Measurements from ENCODE around the gene TAF1D.
"Not testable (repeated sequence)": the region's sequence is repeated elsewhere in the genome, so short reads cannot be mapped to it uniquely, and the experiment has no call there.

Gene TAF1D

GRCh38 chr11:93774560-93774959 lies 33.3 kb upstream of the TAF1D start:
- H3K27me3 ChIP-seq (replicated peaks in 2 of 5; ENCODE audit: control insufficient read depth in 4 of 5, insufficient read depth in 5 of 5, low read length in 4 of 5); H3K4me1 ChIP-seq (ENCODE audit: control extremely low read depth in 1 of 4, control insufficient read depth in 4 of 4, insufficient read depth in 4 of 4, low read length in 3 of 4); POLR2A ChIA-PET; H3K4me3 ChIP-seq (ENCODE audit: control insufficient read depth in 1 of 7, extremely low read depth in 1 of 7, insufficient read depth in 4 of 7, low read depth in 2 of 7, low read length in 6 of 7); H3K27ac ChIP-seq (ENCODE audit: insufficient read depth in 1 of 2, low read depth in 1 of 2, low read length in 2 of 2, poor library complexity in 1 of 2, severe bottlenecking in 2 of 2); H3K36me3 ChIP-seq (ENCODE audit: control insufficient read depth in 4 of 4, insufficient read depth in 4 of 4, low read length in 3 of 4); DNase-seq: not testable (repeated sequence)
- no CpG with 5 or more reads among the region's 3 CpGs for WGBS (ENCODE audit: insufficient coverage)
- H3K9me3 ChIP-seq (ENCODE audit: control extremely low read depth in 1 of 5, control insufficient read depth in 4 of 5, insufficient read depth in 2 of 5, low read depth in 1 of 5, low read length in 4 of 5), result peaks cover 0 to 11% (median 8%) of the 10 kb centered on the region in 5 experiments
- CTCF ChIA-PET, result interaction anchor here (1.3 kb wide), 1 partner anchor 56 kb away, joined by 3 read pairs; no protein-coding TSS in a partner anchor

GRCh38 chr11:93773601-93774200 lies 32.4 kb upstream of the TAF1D start:
- peaks cover 0 to 11% (median 8%) of the 10 kb centered on the region in 5 experiments for H3K9me3 ChIP-seq (ENCODE audit: control extremely low read depth in 1 of 5, control insufficient read depth in 4 of 5, insufficient read depth in 2 of 5, low read depth in 1 of 5, low read length in 4 of 5)
- no peak for DNase-seq
- H3K27me3 ChIP-seq (replicated peaks in 2 of 5; ENCODE audit: control insufficient read depth in 4 of 5, insufficient read depth in 5 of 5, low read length in 4 of 5), result no peaks in the 10 kb centered on the region
- H3K27ac ChIP-seq (ENCODE audit: insufficient read depth in 1 of 2, low read depth in 1 of 2, low read length in 2 of 2, poor library complexity in 1 of 2, severe bottlenecking in 2 of 2), result no peak overlapping the region
- 100% methylated on average over 8 of the region's 10 CpGs for WGBS (ENCODE audit: insufficient coverage)
- no peaks in the 10 kb centered on the region for H3K36me3 ChIP-seq (ENCODE audit: control insufficient read depth in 4 of 4, insufficient read depth in 4 of 4, low read length in 3 of 4)
- H3K4me1 ChIP-seq (ENCODE audit: control extremely low read depth in 1 of 4, control insufficient read depth in 4 of 4, insufficient read depth in 4 of 4, low read length in 3 of 4), result no peaks in the 10 kb centered on the region
- POLR2A ChIA-PET, result no interaction called here
- CTCF ChIA-PET, result interaction anchor here (1.3 kb wide), 1 partner anchor 55 kb away, joined by 3 read pairs; no protein-coding TSS in a partner anchor
- no peak overlapping the region for H3K4me3 ChIP-seq (ENCODE audit: control insufficient read depth in 1 of 7, extremely low read depth in 1 of 7, insufficient read depth in 4 of 7, low read depth in 2 of 7, low read length in 6 of 7)

- Histone ChIP-seq H3K9me3 (ENCODE audit: control extremely low read depth in 1 of 5, control insufficient read depth in 4 of 5, insufficient read depth in 2 of 5, low read depth in 1 of 5, low read length in 4 of 5) (peaks cover 0 to 11% (median 8%) of the 10 kb centered on the region in 5 experiments), H3K4me3 (ENCODE audit: control insufficient read depth in 1 of 7, extremely low read depth in 1 of 7, insufficient read depth in 4 of 7, low read depth in 2 of 7, low read length in 6 of 7) (no peak overlapping the region), H3K27me3 (replicated peaks in 2 of 5; ENCODE audit: control insufficient read depth in 4 of 5, insufficient read depth in 5 of 5, low read length in 4 of 5) (no peaks in the 10 kb centered on the region), H3K4me1 (ENCODE audit: control extremely low read depth in 1 of 4, control insufficient read depth in 4 of 4, insufficient read depth in 4 of 4, low read length in 3 of 4) (no peaks in the 10 kb centered on the region), H3K27ac (ENCODE audit: insufficient read depth in 1 of 2, low read depth in 1 of 2, low read length in 2 of 2, poor library complexity in 1 of 2, severe bottlenecking in 2 of 2) (no peak overlapping the region), H3K36me3 (ENCODE audit: control insufficient read depth in 4 of 4, insufficient read depth in 4 of 4, low read length in 3 of 4) (no peaks in the 10 kb centered on the region)
- ChIA-PET POLR2A (no interaction called here), CTCF (interaction anchor here (0.9 to 1.4 kb wide), 3 partner anchors 11 to 54 kb away, joined by 3 read pairs; partner anchors contain the start of gene MED17)
- WGBS (ENCODE audit: insufficient coverage), result 100% methylated on average over 2 of the region's 3 CpGs
- DNase-seq, result no peak
Measured at GRCh38 chr11:93773045-93773477, 31.8 kb upstream of the TAF1D start.

GRCh38 chr11:93772123-93772522 lies 30.8 kb upstream of the TAF1D start:
- no peak for DNase-seq
- WGBS (ENCODE audit: insufficient coverage), result 100% methylated on average over 2 of the region's 4 CpGs
- H3K27me3 ChIP-seq (replicated peaks in 2 of 5; ENCODE audit: control insufficient read depth in 4 of 5, insufficient read depth in 5 of 5, low read length in 4 of 5), result no peaks in the 10 kb centered on the region
- ChIA-PET POLR2A (no interaction called here), CTCF (interaction anchor here (0.9 to 1.4 kb wide), 2 partner anchors 11 to 23 kb away, joined by 3 read pairs; partner anchors contain the start of gene MED17)
- H3K4me3 ChIP-seq (ENCODE audit: control insufficient read depth in 1 of 7, extremely low read depth in 1 of 7, insufficient read depth in 4 of 7, low read depth in 2 of 7, low read length in 6 of 7), result no peak overlapping the region
- H3K4me1 ChIP-seq (ENCODE audit: control extremely low read depth in 1 of 4, control insufficient read depth in 4 of 4, insufficient read depth in 4 of 4, low read length in 3 of 4), result no peaks in the 10 kb centered on the region
- no peaks in the 10 kb centered on the region for H3K36me3 ChIP-seq (ENCODE audit: control insufficient read depth in 4 of 4, insufficient read depth in 4 of 4, low read length in 3 of 4)
- no peak overlapping the region for H3K27ac ChIP-seq (ENCODE audit: insufficient read depth in 1 of 2, low read depth in 1 of 2, low read length in 2 of 2, poor library complexity in 1 of 2, severe bottlenecking in 2 of 2)
- peaks cover 0 to 11% (median 9%) of the 10 kb centered on the region in 5 experiments for H3K9me3 ChIP-seq (ENCODE audit: control extremely low read depth in 1 of 5, control insufficient read depth in 4 of 5, insufficient read depth in 2 of 5, low read depth in 1 of 5, low read length in 4 of 5)

DNA sequence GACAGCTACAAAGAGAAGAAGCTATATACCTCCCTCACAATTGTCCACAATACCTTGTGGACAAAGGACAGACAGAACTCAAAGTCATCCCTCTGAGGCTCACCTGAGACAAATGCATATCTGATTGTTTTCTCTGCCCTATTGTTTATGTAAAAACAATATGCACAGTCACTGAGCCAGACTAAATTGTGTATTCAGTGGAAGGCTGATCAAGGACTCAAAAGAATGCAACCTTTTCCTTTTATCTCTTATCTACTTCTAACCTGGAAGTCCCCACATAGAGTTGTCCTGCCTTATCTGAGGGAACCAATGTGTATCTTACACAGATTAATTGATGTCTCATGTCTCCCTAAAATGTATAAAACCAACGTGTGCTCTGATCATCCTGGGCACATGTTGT lies 28.9 kb upstream of the TAF1D start:
- peaks cover 0 to 3% (median 1%) of the 10 kb centered on the region in 4 experiments for H3K36me3 ChIP-seq (ENCODE audit: control insufficient read depth in 4 of 4, insufficient read depth in 4 of 4, low read length in 3 of 4)
- CTCF ChIA-PET, result interaction anchor here (0.6 to 0.8 kb wide), 2 partner anchors 12 to 28 kb away, joined by 3 to 5 read pairs; no protein-coding TSS in a partner anchor
- no peak overlapping the region for H3K4me3 ChIP-seq (ENCODE audit: control insufficient read depth in 1 of 7, extremely low read depth in 1 of 7, insufficient read depth in 4 of 7, low read depth in 2 of 7, low read length in 6 of 7)
- POLR2A ChIA-PET, result no interaction called here
- H3K4me1 ChIP-seq (ENCODE audit: control extremely low read depth in 1 of 4, control insufficient read depth in 4 of 4, insufficient read depth in 4 of 4, low read length in 3 of 4), result no peaks in the 10 kb centered on the region
- H3K27ac ChIP-seq (ENCODE audit: insufficient read depth in 1 of 2, low read depth in 1 of 2, low read length in 2 of 2, poor library complexity in 1 of 2, severe bottlenecking in 2 of 2), result no peak overlapping the region
- peaks cover 0 to 12% (median 11%) of the 10 kb centered on the region in 5 experiments for H3K9me3 ChIP-seq (ENCODE audit: control extremely low read depth in 1 of 5, control insufficient read depth in 4 of 5, insufficient read depth in 2 of 5, low read depth in 1 of 5, low read length in 4 of 5)
- no peak for DNase-seq
- H3K27me3 ChIP-seq (replicated peaks in 2 of 5; ENCODE audit: control insufficient read depth in 4 of 5, insufficient read depth in 5 of 5, low read length in 4 of 5), result no peaks in the 10 kb centered on the region
- 78% methylated on average over 1 of the region's 1 CpG for WGBS (ENCODE audit: insufficient coverage)

DNA sequence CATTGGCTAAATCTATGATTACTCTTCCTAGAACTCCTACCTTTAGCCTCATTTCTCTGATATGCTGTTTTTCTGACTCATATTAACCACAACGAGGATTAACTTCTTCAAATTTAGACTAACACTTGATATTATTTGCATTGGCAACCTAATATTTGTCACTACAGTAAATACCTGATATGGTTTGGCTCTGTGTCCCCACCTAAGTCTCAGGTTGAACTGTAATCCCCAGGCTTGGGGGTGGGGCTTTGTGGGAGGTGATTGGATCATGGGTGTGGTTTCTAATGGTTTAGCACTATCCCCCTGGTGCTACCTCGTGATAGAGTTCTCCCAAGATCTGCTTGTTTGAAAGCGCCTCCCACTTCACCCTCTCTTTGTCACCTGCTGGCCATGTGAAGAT lies 25.7 kb upstream of the TAF1D start:
- 93% methylated on average over 2 of the region's 3 CpGs for WGBS (ENCODE audit: insufficient coverage)
- Histone ChIP-seq H3K36me3 (ENCODE audit: control insufficient read depth in 4 of 4, insufficient read depth in 4 of 4, low read length in 3 of 4) (peaks cover 4 to 21% (median 14%) of the 10 kb centered on the region in 4 experiments), H3K4me3 (ENCODE audit: control insufficient read depth in 1 of 7, extremely low read depth in 1 of 7, insufficient read depth in 4 of 7, low read depth in 2 of 7, low read length in 6 of 7) (no peak overlapping the region), H3K27ac (ENCODE audit: insufficient read depth in 1 of 2, low read depth in 1 of 2, low read length in 2 of 2, poor library complexity in 1 of 2, severe bottlenecking in 2 of 2) (no peak overlapping the region), H3K27me3 (replicated peaks in 2 of 5; ENCODE audit: control insufficient read depth in 4 of 5, insufficient read depth in 5 of 5, low read length in 4 of 5) (no peaks in the 10 kb centered on the region), H3K4me1 (ENCODE audit: control extremely low read depth in 1 of 4, control insufficient read depth in 4 of 4, insufficient read depth in 4 of 4, low read length in 3 of 4) (no peaks in the 10 kb centered on the region), H3K9me3 (ENCODE audit: control extremely low read depth in 1 of 5, control insufficient read depth in 4 of 5, insufficient read depth in 2 of 5, low read depth in 1 of 5, low read length in 4 of 5) (peaks cover 0 to 4% (median 2%) of the 10 kb centered on the region in 5 experiments)
- ChIA-PET CTCF (no interaction called here), POLR2A (no interaction called here)
- no peak for DNase-seq

- Histone ChIP-seq H3K36me3 (ENCODE audit: control insufficient read depth in 4 of 4, insufficient read depth in 4 of 4, low read length in 3 of 4) (peaks cover 4 to 22% (median 16%) of the 10 kb centered on the region in 4 experiments), H3K27me3 (replicated peaks in 2 of 5; ENCODE audit: control insufficient read depth in 4 of 5, insufficient read depth in 5 of 5, low read length in 4 of 5) (no peaks in the 10 kb centered on the region), H3K9me3 (ENCODE audit: control extremely low read depth in 1 of 5, control insufficient read depth in 4 of 5, insufficient read depth in 2 of 5, low read depth in 1 of 5, low read length in 4 of 5) (peaks cover 0 to 4% (median 2%) of the 10 kb centered on the region in 5 experiments), H3K27ac (ENCODE audit: insufficient read depth in 1 of 2, low read depth in 1 of 2, low read length in 2 of 2, poor library complexity in 1 of 2, severe bottlenecking in 2 of 2) (no peak overlapping the region), H3K4me1 (ENCODE audit: control extremely low read depth in 1 of 4, control insufficient read depth in 4 of 4, insufficient read depth in 4 of 4, low read length in 3 of 4) (no peaks in the 10 kb centered on the region), H3K4me3 (ENCODE audit: control insufficient read depth in 1 of 7, extremely low read depth in 1 of 7, insufficient read depth in 4 of 7, low read depth in 2 of 7, low read length in 6 of 7) (no peak overlapping the region)
- ChIA-PET CTCF (no interaction called here), POLR2A (no interaction called here)
- DNase-seq, result no peak
- 100% methylated on average over 1 of the region's 5 CpGs for WGBS (ENCODE audit: insufficient coverage)
Measured at GRCh38 chr11:93766504-93766903, 25.2 kb upstream of the TAF1D start.
